ENCODE measurements around the gene SLAMF1. TPM values are rescaled to one million over a fixed set of nuclear protein-coding genes. Genes with fewer than 3 reads are reported as not detected.
"Not testable (repeated sequence)": the region's sequence is repeated elsewhere in the genome, so short reads cannot be mapped to it uniquely, and the experiment has no call there.

Gene SLAMF1
- total and polyA plus RNA-seq, 4 donors = 0.09 to 1.1 (median 0.17) TPM

GRCh38 chr1:160562745-160563144 is 84.1 kb downstream of the SLAMF1 start:
- not testable (repeated sequence) for H3K9me3 ChIP-seq (ENCODE audit: control insufficient read depth in 4 of 4, low read length in 3 of 4); DNase-seq (ENCODE audit: low spot score); H3K9ac ChIP-seq (ENCODE audit: low read depth in 1 of 2, low read length in 2 of 2); H3K27me3 ChIP-seq (ENCODE audit: control insufficient read depth in 4 of 4, insufficient read depth in 4 of 4, low read length in 3 of 4); H3K4me3 ChIP-seq (ENCODE audit: low read depth in 1 of 3, low read length in 3 of 3); H3K36me3 ChIP-seq (ENCODE audit: control insufficient read depth in 4 of 4, insufficient read depth in 3 of 4, low read depth in 1 of 4, low read length in 3 of 4); H3K4me1 ChIP-seq (ENCODE audit: control insufficient read depth in 4 of 4, insufficient read depth in 4 of 4, low read length in 3 of 4); H3K27ac ChIP-seq (ENCODE audit: low read depth in 1 of 2, low read length in 2 of 2)
- 58% methylated on average over 2 of the region's 2 CpGs for WGBS

DNA sequence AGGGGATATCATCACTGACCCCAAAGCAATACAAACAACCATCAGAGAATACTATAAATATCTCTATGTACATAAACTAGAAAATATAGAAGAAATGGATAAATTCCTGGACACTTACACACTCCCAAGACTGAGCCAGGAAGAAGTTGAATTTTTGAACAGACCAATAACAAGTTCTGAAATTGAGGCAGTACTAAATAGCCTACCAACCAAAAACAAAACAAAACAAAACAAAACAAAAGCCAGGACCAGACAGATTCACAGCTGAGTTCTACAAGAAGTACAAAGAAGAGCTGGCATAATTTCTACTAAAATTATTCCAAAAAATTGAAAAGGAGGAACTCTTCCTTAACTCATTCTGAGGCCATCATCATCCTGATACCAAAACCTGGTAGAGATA is 86.0 kb downstream of the SLAMF1 start:
- TF ChIP-seq EGR1 (IDR thresholded peaks at IDR 0.05; ENCODE audit: low read depth in 2 of 2) (no peak), SP1 (IDR thresholded peaks at IDR 0.05) (no peak), HNF4A (conservative IDR thresholded peaks at IDR 0.05) (no peak), JUND (IDR thresholded peaks at IDR 0.05) (no peak), RAD21 (IDR thresholded peaks at IDR 0.05) (no peak), RXRA (IDR thresholded peaks at IDR 0.05) (no peak), FOXA2 (IDR thresholded peaks at IDR 0.05) (no peak)
- no peaks in the 10 kb centered on the region for H3K4me1 ChIP-seq (ENCODE audit: control insufficient read depth in 4 of 4, insufficient read depth in 4 of 4, low read length in 3 of 4)

DNA sequence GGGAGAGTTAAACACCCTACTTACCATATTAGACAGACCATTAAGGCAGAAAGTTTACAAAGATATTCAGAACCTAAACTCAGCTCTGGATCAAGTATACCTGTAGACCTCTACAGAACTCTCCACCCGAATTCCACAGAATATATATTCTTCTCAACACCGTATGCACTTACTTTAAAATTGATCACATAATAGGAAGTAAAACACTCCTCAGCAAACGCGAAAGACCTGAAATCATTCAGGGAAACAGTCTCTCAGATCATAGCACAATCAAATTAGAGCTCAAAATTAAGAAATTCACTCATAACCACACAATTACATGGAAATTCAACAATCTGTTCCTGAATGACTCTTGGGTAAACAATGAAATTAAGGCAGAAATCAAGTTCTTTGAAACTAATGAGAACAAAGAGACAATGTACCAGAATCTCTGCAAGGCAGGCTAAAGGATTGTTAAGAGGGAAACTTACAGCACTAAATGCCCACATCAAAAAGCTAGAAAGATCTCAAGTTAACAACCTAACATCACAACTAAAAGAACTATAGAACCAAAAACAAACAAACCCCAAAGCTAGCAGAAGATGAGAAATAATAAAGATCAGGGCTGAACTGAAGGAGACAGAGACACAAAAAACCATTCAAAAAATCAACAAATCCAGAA is 86.7 kb downstream of the SLAMF1 start:
- WGBS = 79% methylated on average over 4 of the region's 4 CpGs
- Histone ChIP-seq H3K9ac (ENCODE audit: low read depth in 1 of 2, low read length in 2 of 2) (no peak overlapping the region), H3K27ac (ENCODE audit: low read depth in 1 of 2, low read length in 2 of 2) (no peak overlapping the region), H3K4me1 (ENCODE audit: control insufficient read depth in 4 of 4, insufficient read depth in 4 of 4, low read length in 3 of 4) (no peaks in the 10 kb centered on the region), H3K4me3 (ENCODE audit: low read depth in 1 of 3, low read length in 3 of 3) (no peak overlapping the region), H3K27me3 (ENCODE audit: control insufficient read depth in 4 of 4, insufficient read depth in 4 of 4, low read length in 3 of 4) (no peaks in the 10 kb centered on the region), H3K36me3 (ENCODE audit: control insufficient read depth in 4 of 4, insufficient read depth in 3 of 4, low read depth in 1 of 4, low read length in 3 of 4) (no peaks in the 10 kb centered on the region), H3K9me3 (ENCODE audit: control insufficient read depth in 4 of 4, low read length in 3 of 4) (peaks cover 0 to 2% (median 0%) of the 10 kb centered on the region in 4 donors)
- TF ChIP-seq GABPA (IDR thresholded peaks at IDR 0.05 in 1 of 2, conservative IDR thresholded peaks at IDR 0.05 in 1 of 2) = no peak
- no peak for TF ChIP-seq HNF4A (conservative IDR thresholded peaks at IDR 0.05)
- TF ChIP-seq MAX (IDR thresholded peaks at IDR 0.05) = no peak
- TF ChIP-seq, protein P1, sequence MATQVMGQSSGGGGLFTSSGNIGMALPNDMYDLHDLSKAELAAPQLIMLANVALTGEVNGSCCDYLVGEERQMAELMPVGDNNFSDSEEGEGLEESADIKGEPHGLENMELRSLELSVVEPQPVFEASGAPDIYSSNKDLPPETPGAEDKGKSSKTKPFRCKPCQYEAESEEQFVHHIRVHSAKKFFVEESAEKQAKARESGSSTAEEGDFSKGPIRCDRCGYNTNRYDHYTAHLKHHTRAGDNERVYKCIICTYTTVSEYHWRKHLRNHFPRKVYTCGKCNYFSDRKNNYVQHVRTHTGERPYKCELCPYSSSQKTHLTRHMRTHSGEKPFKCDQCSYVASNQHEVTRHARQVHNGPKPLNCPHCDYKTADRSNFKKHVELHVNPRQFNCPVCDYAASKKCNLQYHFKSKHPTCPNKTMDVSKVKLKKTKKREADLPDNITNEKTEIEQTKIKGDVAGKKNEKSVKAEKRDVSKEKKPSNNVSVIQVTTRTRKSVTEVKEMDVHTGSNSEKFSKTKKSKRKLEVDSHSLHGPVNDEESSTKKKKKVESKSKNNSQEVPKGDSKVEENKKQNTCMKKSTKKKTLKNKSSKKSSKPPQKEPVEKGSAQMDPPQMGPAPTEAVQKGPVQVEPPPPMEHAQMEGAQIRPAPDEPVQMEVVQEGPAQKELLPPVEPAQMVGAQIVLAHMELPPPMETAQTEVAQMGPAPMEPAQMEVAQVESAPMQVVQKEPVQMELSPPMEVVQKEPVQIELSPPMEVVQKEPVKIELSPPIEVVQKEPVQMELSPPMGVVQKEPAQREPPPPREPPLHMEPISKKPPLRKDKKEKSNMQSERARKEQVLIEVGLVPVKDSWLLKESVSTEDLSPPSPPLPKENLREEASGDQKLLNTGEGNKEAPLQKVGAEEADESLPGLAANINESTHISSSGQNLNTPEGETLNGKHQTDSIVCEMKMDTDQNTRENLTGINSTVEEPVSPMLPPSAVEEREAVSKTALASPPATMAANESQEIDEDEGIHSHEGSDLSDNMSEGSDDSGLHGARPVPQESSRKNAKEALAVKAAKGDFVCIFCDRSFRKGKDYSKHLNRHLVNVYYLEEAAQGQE (IDR thresholded peaks at IDR 0.05) = no peak
- TF ChIP-seq, protein P2, sequence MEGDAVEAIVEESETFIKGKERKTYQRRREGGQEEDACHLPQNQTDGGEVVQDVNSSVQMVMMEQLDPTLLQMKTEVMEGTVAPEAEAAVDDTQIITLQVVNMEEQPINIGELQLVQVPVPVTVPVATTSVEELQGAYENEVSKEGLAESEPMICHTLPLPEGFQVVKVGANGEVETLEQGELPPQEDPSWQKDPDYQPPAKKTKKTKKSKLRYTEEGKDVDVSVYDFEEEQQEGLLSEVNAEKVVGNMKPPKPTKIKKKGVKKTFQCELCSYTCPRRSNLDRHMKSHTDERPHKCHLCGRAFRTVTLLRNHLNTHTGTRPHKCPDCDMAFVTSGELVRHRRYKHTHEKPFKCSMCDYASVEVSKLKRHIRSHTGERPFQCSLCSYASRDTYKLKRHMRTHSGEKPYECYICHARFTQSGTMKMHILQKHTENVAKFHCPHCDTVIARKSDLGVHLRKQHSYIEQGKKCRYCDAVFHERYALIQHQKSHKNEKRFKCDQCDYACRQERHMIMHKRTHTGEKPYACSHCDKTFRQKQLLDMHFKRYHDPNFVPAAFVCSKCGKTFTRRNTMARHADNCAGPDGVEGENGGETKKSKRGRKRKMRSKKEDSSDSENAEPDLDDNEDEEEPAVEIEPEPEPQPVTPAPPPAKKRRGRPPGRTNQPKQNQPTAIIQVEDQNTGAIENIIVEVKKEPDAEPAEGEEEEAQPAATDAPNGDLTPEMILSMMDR (IDR thresholded peaks at IDR 0.05; ENCODE audit: low read depth, low read length, missing input control) = no peak
- DNase-seq (ENCODE audit: low spot score) = no peak

More for the DNA sequence above, 86.0 kb downstream of the SLAMF1 start:
- Histone ChIP-seq H3K9me3 (ENCODE audit: control insufficient read depth in 4 of 4, low read length in 3 of 4) (peaks cover 0 to 2% (median 0%) of the 10 kb centered on the region in 4 donors), H3K36me3 (ENCODE audit: control insufficient read depth in 4 of 4, insufficient read depth in 3 of 4, low read depth in 1 of 4, low read length in 3 of 4) (no peaks in the 10 kb centered on the region), H3K4me3 (ENCODE audit: low read depth in 1 of 3, low read length in 3 of 3) (no peak overlapping the region), H3K27me3 (ENCODE audit: control insufficient read depth in 4 of 4, insufficient read depth in 4 of 4, low read length in 3 of 4) (no peaks in the 10 kb centered on the region), H3K27ac (ENCODE audit: low read depth in 1 of 2, low read length in 2 of 2) (no peak overlapping the region), H3K9ac (ENCODE audit: low read depth in 1 of 2, low read length in 2 of 2) (no peak overlapping the region)
- DNase-seq (ENCODE audit: low spot score) = no peak

GRCh38 chr1:160559437-160559836 is 87.4 kb downstream of the SLAMF1 start:
- 68% methylated on average over 3 of the region's 3 CpGs for whole genome bisulfite sequencing
- H3K27ac ChIP-seq (ENCODE audit: low read depth in 1 of 2, low read length in 2 of 2); H3K4me1 ChIP-seq (ENCODE audit: control insufficient read depth in 4 of 4, insufficient read depth in 4 of 4, low read length in 3 of 4): not testable (repeated sequence)

More at GRCh38 chr1:160559437-160559836, 87.4 kb downstream of the SLAMF1 start:
- not testable (repeated sequence) for H3K27me3 ChIP-seq (ENCODE audit: control insufficient read depth in 4 of 4, insufficient read depth in 4 of 4, low read length in 3 of 4); H3K4me3 ChIP-seq (ENCODE audit: low read depth in 1 of 3, low read length in 3 of 3); H3K9me3 ChIP-seq (ENCODE audit: control insufficient read depth in 4 of 4, low read length in 3 of 4); DNase-seq (ENCODE audit: low spot score); H3K36me3 ChIP-seq (ENCODE audit: control insufficient read depth in 4 of 4, insufficient read depth in 3 of 4, low read depth in 1 of 4, low read length in 3 of 4); H3K9ac ChIP-seq (ENCODE audit: low read depth in 1 of 2, low read length in 2 of 2)
